OCI-LY3 (cell line): ENCODE results near the gene PTGER2.

Source experiments
- H2AFZ ChIP-seq: fragments of 200-600, 300-600 bp; shearing (Covaris generic); 2 replicates; pipeline ENCODE4 v1.6.0; 2014; ENCODE audit warnings: antibody characterized with exemption, low read depth, low read length
- H3K27ac ChIP-seq: fragments of 200-600, 300-600 bp; sonication (generic); 2 replicates; pipeline ENCODE4 v1.5.1; 2014; ENCODE audit warnings: mild to moderate bottlenecking, low read length, moderate library complexity, mixed read lengths
- H3K27me3 ChIP-seq: fragments of 200-600, 300-600 bp; sonication (generic); 2 replicates; pipeline ENCODE4 v1.6.1; 2014; ENCODE audit warnings: low read depth, low read length, mixed read lengths
- H3K36me3 ChIP-seq: fragments of 200-600, 300-600 bp; sonication (generic); replicated peaks from 2 replicates; pipeline ENCODE3; 2014; ENCODE audit warnings: low read depth, low read length, mixed read lengths
- H3K4me1 ChIP-seq: fragments of 300-600, 200-600 bp; sonication (generic); 2 replicates; pipeline ENCODE4 v1.6.1; 2014; ENCODE audit warnings: low read length, mixed read lengths
- H3K4me2 ChIP-seq: fragments of 200-600, 300-600 bp; sonication (generic); 2 replicates; pipeline ENCODE4 v1.6.1; 2014; ENCODE audit warnings: low read length, mixed read lengths
- H3K4me3 ChIP-seq: fragments of 300-600, 200-600 bp; sonication (generic); 2 replicates; pipeline ENCODE4 v1.5.1; 2014; ENCODE audit warnings: antibody characterized with exemption, mild to moderate bottlenecking, low read length, moderate library complexity
- H3K79me2 ChIP-seq: fragments of 300-600, 200-600 bp; shearing (Covaris generic); 2 replicates; pipeline ENCODE4 v1.6.1; 2014; ENCODE audit warnings: mild to moderate bottlenecking, low read length, mixed read lengths
- H3K9ac ChIP-seq: fragments of 300-600, 200-600 bp; shearing (Covaris generic); 2 replicates; pipeline ENCODE4 v1.6.0; 2014; ENCODE audit warnings: mild to moderate bottlenecking, low read length, moderate library complexity
- H3K9me3 ChIP-seq: fragments of 200-600, 300-600 bp; shearing (Covaris generic); 2 replicates; pipeline ENCODE4 v1.6.1; 2014; ENCODE audit warnings: low read length, mixed read lengths; ENCODE audit not compliant: insufficient read depth
- H4K20me1 ChIP-seq: fragments of 200-600, 300-600 bp; sonication (generic); 2 replicates; pipeline ENCODE4 v1.6.1; 2016; ENCODE audit warnings: low read length, mixed read lengths; ENCODE audit not compliant: insufficient read depth
- EZH2phosphoT487 ChIP-seq: fragments of 200-600 bp; shearing (Covaris generic); IDR thresholded peaks from 2 replicates; pipeline ENCODE4 v1.6.1; 2018; ENCODE audit warnings: antibody characterized with exemption, mixed run types, low read depth
- TF ChIP-seq, protein P1 (sequence below): fragments of 200-600, 300-600 bp; sonication (generic); IDR thresholded peaks from 2 replicates; pipeline ENCODE4 v1.5.1; 2014; ENCODE audit warnings: antibody characterized with exemption, low read length, low read depth

Gene PTGER2

DNA sequence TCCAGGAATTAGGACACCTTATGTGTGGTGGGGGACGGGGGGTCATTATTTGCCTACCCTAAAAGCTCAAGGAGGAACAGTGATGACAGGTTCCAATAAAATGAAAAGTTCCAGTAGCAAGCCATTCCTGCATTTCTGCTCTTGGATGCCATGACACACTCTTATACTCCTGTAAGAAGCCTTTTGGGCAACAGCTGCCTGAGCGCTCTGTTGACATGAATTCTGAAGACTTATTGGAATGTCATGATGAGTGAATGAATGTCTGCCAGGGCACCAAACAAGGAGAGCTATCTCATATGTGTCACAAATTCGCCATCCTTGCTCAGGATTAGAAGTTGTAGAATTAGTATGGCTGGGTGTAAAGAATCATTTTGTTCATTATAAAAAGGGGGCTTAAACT is 36.3 kb downstream of the PTGER2 start:
- Histone ChIP-seq H3K4me2 (no peak overlapping the region), H4K20me1 (peaks cover 23% of the 10 kb centered on the region), H3K9ac (no peak overlapping the region), H3K4me1 (peaks cover 19% of the 10 kb centered on the region), H3K36me3 (no peaks in the 10 kb centered on the region), H3K9me3 (no peaks in the 10 kb centered on the region), H3K27me3 (peaks cover 92% of the 10 kb centered on the region), H3K4me3 (no peak overlapping the region), H3K27ac (no peak overlapping the region), H2AFZ (no peak overlapping the region), H3K79me2 (no peaks in the 10 kb centered on the region)
- TF ChIP-seq, protein P1, sequence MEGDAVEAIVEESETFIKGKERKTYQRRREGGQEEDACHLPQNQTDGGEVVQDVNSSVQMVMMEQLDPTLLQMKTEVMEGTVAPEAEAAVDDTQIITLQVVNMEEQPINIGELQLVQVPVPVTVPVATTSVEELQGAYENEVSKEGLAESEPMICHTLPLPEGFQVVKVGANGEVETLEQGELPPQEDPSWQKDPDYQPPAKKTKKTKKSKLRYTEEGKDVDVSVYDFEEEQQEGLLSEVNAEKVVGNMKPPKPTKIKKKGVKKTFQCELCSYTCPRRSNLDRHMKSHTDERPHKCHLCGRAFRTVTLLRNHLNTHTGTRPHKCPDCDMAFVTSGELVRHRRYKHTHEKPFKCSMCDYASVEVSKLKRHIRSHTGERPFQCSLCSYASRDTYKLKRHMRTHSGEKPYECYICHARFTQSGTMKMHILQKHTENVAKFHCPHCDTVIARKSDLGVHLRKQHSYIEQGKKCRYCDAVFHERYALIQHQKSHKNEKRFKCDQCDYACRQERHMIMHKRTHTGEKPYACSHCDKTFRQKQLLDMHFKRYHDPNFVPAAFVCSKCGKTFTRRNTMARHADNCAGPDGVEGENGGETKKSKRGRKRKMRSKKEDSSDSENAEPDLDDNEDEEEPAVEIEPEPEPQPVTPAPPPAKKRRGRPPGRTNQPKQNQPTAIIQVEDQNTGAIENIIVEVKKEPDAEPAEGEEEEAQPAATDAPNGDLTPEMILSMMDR, result no peak

DNA sequence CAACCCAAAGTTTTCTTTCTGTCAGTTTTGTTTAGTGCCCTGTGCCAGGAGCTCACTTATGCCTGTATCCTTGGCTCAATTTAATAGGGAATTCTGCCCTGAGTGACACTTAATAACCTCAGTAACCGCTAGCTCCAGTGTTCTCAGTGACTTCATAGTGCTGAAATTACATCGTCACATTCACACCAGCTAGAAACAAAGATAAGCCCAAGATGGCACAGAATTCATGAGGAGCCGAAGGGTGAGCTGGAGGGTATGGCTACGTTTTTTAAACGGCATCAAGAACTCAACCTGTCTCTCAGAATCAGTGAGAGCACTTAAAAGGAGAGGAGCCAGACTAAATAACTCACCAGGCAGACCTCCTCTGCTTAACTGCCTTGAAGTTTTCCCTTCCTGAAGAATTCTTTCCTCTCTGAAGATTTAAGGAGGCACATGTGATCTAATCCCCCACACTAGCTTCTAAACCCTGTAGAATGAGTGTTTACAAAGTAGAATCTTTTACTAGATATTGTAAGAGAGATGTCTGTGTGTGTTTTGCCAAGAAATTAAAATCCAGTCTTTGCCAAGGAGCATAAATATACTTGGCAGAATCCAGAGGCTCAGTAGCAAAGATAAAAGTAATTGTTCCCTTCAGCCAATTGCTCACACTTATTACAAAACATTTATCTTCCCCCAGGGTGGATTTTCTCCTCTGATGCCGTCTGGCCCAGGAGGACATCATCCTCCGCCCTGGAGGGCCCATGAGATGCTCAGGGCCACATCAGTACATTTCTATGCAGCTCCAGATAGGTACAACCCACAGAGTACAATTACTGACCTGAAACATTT is 37.3 kb downstream of the PTGER2 start:
- no peak overlapping the region for H2AFZ ChIP-seq
- TF ChIP-seq EZH2phosphoT487, result no peak
- TF ChIP-seq, protein P1, result no peak

DNA sequence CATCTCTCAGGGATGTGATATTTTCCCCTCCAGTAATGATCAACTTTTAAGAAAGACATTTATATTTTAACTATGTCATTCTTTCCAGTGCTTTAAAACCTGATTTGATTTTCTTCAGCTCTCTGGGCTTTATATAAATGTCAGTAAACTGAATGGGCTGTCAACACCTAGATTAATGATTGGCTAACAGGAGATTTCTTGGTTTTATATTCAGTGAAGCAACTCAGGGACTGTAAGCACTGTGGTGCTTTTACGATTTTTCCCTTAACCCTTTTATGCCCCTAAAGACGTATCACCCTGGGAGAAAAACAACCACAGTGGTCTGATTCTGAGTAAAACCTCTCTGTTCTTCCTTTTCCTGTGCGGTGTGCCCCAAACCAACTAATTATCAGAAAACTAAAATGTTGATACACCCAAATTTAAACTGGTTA is 38.0 kb downstream of the PTGER2 start:
- no peak overlapping the region for H2AFZ ChIP-seq
- H3K9me3 ChIP-seq, result no peaks in the 10 kb centered on the region
- no peak overlapping the region for H3K9ac ChIP-seq
- H3K79me2 ChIP-seq, result no peaks in the 10 kb centered on the region
- H3K36me3 ChIP-seq, result no peaks in the 10 kb centered on the region
- peak overlapping the region; percentile 52 for H3K4me2 ChIP-seq
- peaks cover 23% of the 10 kb centered on the region for H4K20me1 ChIP-seq
- TF ChIP-seq, protein P1, result no peak
- peak; percentile 97 for TF ChIP-seq EZH2phosphoT487
- H3K27ac ChIP-seq, result no peak overlapping the region
- peaks cover 19% of the 10 kb centered on the region for H3K4me1 ChIP-seq
- H3K27me3 ChIP-seq, result peaks cover 91% of the 10 kb centered on the region
- no peak overlapping the region for H3K4me3 ChIP-seq

More for the DNA sequence above, 37.3 kb downstream of the PTGER2 start:
- peaks cover 23% of the 10 kb centered on the region for H4K20me1 ChIP-seq
- H3K4me3 ChIP-seq, result no peak overlapping the region
- no peaks in the 10 kb centered on the region for H3K36me3 ChIP-seq
- H3K9ac ChIP-seq, result no peak overlapping the region
- no peaks in the 10 kb centered on the region for H3K9me3 ChIP-seq
- H3K27me3 ChIP-seq, result peaks cover 91% of the 10 kb centered on the region
- no peaks in the 10 kb centered on the region for H3K79me2 ChIP-seq
- peak overlapping the region; percentile 52 for H3K4me2 ChIP-seq
- H3K27ac ChIP-seq, result no peak overlapping the region
- peaks cover 19% of the 10 kb centered on the region for H3K4me1 ChIP-seq

DNA sequence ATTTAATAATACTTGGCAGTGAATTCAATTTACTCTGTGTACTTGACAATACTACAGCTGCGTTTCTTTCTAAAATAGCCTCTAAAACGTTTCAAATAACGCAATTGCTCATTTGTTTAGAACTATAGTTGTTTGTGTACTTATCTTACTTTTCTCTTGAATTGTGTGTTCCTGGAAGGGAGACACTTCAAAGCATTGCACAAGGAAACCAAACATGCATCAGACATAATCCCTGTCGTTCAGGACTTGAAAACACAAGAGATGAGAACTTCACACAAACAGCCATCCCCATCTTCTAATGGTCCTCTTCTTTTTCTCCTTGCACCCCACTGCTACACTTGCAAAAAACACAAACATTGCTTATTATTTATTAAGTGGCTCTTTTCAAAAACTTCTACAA is 38.5 kb downstream of the PTGER2 start:
- H3K9ac ChIP-seq, result no peak overlapping the region
- TF ChIP-seq EZH2phosphoT487, result no peak
- TF ChIP-seq, protein P1, result no peak
- no peaks in the 10 kb centered on the region for H3K36me3 ChIP-seq
- H3K27me3 ChIP-seq, result peaks cover 91% of the 10 kb centered on the region
- peak overlapping the region; percentile 52 for H3K4me2 ChIP-seq
- peaks cover 19% of the 10 kb centered on the region for H3K4me1 ChIP-seq
- no peak overlapping the region for H3K27ac ChIP-seq
- H3K79me2 ChIP-seq, result no peaks in the 10 kb centered on the region
- no peaks in the 10 kb centered on the region for H3K9me3 ChIP-seq
- H4K20me1 ChIP-seq, result peaks cover 23% of the 10 kb centered on the region
- no peak overlapping the region for H2AFZ ChIP-seq
- no peak overlapping the region for H3K4me3 ChIP-seq
